ENCODE measurements around the gene CROCC2. TPM values are rescaled to one million over a fixed set of nuclear protein-coding genes. Genes with fewer than 3 reads are reported as not detected.

CROCC2 gene
- total and polyA plus RNA-seq, 2 of the 13 experiments (the other 11 are each of a cell fraction or from before 2014, with no cell fraction given), result not detected

DNA sequence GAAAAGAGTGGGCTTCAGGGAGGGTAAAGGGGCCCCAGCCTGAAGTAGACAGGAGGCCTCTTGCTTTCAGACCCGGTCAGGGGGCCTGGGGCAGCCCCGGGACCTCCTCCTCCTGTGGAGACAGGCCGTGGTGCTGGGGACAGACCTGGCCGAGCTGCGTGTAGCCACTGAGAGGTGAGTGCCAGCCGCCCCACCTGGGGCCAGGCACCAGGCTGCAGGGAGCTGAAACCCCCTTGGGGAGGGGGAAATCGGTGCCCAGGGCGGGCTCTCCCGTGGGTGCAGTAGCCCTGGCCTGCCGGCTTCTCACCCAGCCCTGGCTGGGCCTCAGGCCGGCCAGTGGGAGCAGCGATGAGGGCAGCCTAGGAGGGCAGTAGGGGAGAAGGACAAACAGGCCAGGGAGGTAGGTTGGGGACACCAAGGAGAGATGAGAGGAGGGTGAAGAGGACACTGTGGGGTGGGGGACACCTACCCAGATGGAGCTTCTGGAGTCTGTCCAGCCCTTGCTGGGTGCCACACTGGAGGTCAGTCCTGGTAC is 24.0 kb downstream of the CROCC2 start:
- no peaks in the 10 kb centered on the region for H3K79me2 ChIP-seq (ENCODE audit: insufficient read depth, low read length)
- no peak overlapping the region for H3K9ac ChIP-seq (ENCODE audit: insufficient read depth, low read depth, low read length)
- no peaks in the 10 kb centered on the region for H3K9me3 ChIP-seq (ENCODE audit: low read length)
- no peak overlapping the region for H3K4me3 ChIP-seq (replicated peaks in 1 of 3; ENCODE audit: insufficient read depth in 1 of 3, low read depth in 2 of 3, low read length in 3 of 3)
- no peaks in the 10 kb centered on the region for H4K20me1 ChIP-seq (ENCODE audit: insufficient read depth, low read length)
- DNase-seq (ENCODE audit: low spot score), result no peak
- FAIRE-seq, result no peak
- H3K27ac ChIP-seq (ENCODE audit: extremely low read length, insufficient read depth, low read length), result no peak overlapping the region
- no peak for ATAC-seq
- intact Hi-C loops (cut with micrococcal nuclease; ENCODE audit: unreplicated experiment), result no loop called here
- peaks cover 32 to 97% of the 10 kb centered on the region in 2 experiments for H3K27me3 ChIP-seq (ENCODE audit: control insufficient read depth in 1 of 2, insufficient read depth in 2 of 2, low read length in 2 of 2)
- no peaks in the 10 kb centered on the region for H3K36me3 ChIP-seq (replicated peaks in 1 of 2; ENCODE audit: control insufficient read depth in 1 of 2, insufficient read depth in 2 of 2, low read length in 2 of 2)
- in situ Hi-C loops (cut with HindIII; ENCODE audit: extremely low pct_ligation_motif_present, low pct_unique_long_range_greater_than_20kb), result no loop called here
- ChIA-PET POLR2A (no interaction called here), CTCF (ENCODE audit: low intra/inter-chr PET ratio, low total read pairs) (no interaction called here)
- peaks cover 10% of the 10 kb centered on the region; the same call in 1 of the 2 replicates for H3K4me1 ChIP-seq (ENCODE audit: insufficient read depth, low read length)
- H2AFZ ChIP-seq (ENCODE audit: low read length), result no peak overlapping the region
- 8% methylated on average over 11 of the region's 12 CpGs for WGBS (ENCODE audit: low lambda C conversion rate)
- BruUV-seq (replicated peaks), result no TSS peak
- no peak overlapping the region for H3K4me2 ChIP-seq (ENCODE audit: low read depth, low read length)
- TF ChIP-seq CHCHD3 (CRISPR knock-in tag; IDR thresholded peaks at IDR 0.05) (no peak), HOXA9 (CRISPR knock-in tag; IDR thresholded peaks at IDR 0.05; ENCODE audit: borderline replicate concordance) (no peak), ZMAT3 (CRISPR knock-in tag; conservative IDR thresholded peaks at IDR 0.05) (no peak), ARID3A (IDR thresholded peaks at IDR 0.05; ENCODE audit: low read depth, low read length) (no peak), MTERF4 (CRISPR knock-in tag; IDR thresholded peaks at IDR 0.05) (no peak)
- TF ChIP-seq, protein P1, sequence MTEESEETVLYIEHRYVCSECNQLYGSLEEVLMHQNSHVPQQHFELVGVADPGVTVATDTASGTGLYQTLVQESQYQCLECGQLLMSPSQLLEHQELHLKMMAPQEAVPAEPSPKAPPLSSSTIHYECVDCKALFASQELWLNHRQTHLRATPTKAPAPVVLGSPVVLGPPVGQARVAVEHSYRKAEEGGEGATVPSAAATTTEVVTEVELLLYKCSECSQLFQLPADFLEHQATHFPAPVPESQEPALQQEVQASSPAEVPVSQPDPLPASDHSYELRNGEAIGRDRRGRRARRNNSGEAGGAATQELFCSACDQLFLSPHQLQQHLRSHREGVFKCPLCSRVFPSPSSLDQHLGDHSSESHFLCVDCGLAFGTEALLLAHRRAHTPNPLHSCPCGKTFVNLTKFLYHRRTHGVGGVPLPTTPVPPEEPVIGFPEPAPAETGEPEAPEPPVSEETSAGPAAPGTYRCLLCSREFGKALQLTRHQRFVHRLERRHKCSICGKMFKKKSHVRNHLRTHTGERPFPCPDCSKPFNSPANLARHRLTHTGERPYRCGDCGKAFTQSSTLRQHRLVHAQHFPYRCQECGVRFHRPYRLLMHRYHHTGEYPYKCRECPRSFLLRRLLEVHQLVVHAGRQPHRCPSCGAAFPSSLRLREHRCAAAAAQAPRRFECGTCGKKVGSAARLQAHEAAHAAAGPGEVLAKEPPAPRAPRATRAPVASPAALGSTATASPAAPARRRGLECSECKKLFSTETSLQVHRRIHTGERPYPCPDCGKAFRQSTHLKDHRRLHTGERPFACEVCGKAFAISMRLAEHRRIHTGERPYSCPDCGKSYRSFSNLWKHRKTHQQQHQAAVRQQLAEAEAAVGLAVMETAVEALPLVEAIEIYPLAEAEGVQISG (CRISPR knock-in tag; IDR thresholded peaks at IDR 0.05), result no peak
- TF ChIP-seq, protein P2, sequence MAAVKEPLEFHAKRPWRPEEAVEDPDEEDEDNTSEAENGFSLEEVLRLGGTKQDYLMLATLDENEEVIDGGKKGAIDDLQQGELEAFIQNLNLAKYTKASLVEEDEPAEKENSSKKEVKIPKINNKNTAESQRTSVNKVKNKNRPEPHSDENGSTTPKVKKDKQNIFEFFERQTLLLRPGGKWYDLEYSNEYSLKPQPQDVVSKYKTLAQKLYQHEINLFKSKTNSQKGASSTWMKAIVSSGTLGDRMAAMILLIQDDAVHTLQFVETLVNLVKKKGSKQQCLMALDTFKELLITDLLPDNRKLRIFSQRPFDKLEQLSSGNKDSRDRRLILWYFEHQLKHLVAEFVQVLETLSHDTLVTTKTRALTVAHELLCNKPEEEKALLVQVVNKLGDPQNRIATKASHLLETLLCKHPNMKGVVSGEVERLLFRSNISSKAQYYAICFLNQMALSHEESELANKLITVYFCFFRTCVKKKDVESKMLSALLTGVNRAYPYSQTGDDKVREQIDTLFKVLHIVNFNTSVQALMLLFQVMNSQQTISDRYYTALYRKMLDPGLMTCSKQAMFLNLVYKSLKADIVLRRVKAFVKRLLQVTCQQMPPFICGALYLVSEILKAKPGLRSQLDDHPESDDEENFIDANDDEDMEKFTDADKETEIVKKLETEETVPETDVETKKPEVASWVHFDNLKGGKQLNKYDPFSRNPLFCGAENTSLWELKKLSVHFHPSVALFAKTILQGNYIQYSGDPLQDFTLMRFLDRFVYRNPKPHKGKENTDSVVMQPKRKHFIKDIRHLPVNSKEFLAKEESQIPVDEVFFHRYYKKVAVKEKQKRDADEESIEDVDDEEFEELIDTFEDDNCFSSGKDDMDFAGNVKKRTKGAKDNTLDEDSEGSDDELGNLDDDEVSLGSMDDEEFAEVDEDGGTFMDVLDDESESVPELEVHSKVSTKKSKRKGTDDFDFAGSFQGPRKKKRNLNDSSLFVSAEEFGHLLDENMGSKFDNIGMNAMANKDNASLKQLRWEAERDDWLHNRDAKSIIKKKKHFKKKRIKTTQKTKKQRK (IDR thresholded peaks at IDR 0.05; ENCODE audit: low read length), result no peak
- TF ChIP-seq, protein P3, sequence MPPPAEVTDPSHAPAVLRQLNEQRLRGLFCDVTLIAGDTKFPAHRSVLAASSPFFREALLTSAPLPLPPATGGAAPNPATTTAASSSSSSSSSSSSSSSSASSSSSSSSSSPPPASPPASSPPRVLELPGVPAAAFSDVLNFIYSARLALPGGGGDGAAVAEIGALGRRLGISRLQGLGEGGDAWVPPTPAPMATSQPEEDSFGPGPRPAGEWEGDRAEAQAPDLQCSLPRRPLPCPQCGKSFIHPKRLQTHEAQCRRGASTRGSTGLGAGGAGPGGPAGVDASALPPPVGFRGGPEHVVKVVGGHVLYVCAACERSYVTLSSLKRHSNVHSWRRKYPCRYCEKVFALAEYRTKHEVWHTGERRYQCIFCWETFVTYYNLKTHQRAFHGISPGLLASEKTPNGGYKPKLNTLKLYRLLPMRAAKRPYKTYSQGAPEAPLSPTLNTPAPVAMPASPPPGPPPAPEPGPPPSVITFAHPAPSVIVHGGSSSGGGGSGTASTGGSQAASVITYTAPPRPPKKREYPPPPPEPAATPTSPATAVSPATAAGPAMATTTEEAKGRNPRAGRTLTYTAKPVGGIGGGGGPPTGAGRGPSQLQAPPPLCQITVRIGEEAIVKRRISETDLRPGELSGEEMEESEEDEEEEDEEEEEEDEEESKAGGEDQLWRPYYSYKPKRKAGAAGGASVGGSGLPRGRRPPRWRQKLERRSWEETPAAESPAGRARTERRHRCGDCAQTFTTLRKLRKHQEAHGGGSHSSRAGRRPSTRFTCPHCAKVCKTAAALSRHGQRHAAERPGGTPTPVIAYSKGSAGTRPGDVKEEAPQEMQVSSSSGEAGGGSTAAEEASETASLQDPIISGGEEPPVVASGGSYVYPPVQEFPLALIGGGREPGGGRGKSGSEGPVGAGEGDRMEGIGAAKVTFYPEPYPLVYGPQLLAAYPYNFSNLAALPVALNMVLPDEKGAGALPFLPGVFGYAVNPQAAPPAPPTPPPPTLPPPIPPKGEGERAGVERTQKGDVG (CRISPR knock-in tag; IDR thresholded peaks at IDR 0.05; ENCODE audit: borderline replicate concordance), result no peak
- TF ChIP-seq, protein P4, sequence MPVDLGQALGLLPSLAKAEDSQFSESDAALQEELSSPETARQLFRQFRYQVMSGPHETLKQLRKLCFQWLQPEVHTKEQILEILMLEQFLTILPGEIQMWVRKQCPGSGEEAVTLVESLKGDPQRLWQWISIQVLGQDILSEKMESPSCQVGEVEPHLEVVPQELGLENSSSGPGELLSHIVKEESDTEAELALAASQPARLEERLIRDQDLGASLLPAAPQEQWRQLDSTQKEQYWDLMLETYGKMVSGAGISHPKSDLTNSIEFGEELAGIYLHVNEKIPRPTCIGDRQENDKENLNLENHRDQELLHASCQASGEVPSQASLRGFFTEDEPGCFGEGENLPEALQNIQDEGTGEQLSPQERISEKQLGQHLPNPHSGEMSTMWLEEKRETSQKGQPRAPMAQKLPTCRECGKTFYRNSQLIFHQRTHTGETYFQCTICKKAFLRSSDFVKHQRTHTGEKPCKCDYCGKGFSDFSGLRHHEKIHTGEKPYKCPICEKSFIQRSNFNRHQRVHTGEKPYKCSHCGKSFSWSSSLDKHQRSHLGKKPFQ (CRISPR knock-in tag; IDR thresholded peaks at IDR 0.05; ENCODE audit: insufficient replicate concordance), result no peak

Measured in HepG2 (cell line).